HCT116 (cell line): ENCODE measurements around the gene RNF31.

Experiments used
- CEBPB ChIP-seq: IDR thresholded peaks from 2 replicates; pipeline ENCODE4 v1.6.1; 2012; ENCODE audit warnings: low read depth
- CTCF ChIP-seq, 3 experiments: fragments of 200-600 bp in 1 of 3; sonication (generic) in 1 of 3; IDR thresholded peaks in 2 of 3; conservative IDR thresholded peaks in 1 of 3; 2 replicates each; pipeline ENCODE4 v1.5.1; 2012 to 2017; ENCODE audit warnings: low read depth in 2 of 3, low read length in 2 of 3, antibody characterized with exemption in 1 of 3, borderline replicate concordance in 1 of 3, control low read depth in 1 of 3, mild to moderate bottlenecking in 1 of 3, mixed read lengths in 1 of 3, mixed run types in 1 of 3, moderate library complexity in 1 of 3; ENCODE audit not compliant: insufficient read depth in 1 of 3
- EGR1 ChIP-seq: IDR thresholded peaks from 2 replicates; pipeline ENCODE4 v1.6.1; 2012; ENCODE audit warnings: low read depth
- ELF1 ChIP-seq: IDR thresholded peaks from 2 replicates; pipeline ENCODE4 v1.6.1; 2012; ENCODE audit warnings: low read depth, borderline replicate concordance
- EZH2 ChIP-seq: fragments of 200-600 bp; sonication (generic); IDR thresholded peaks from 2 replicates; pipeline ENCODE4 v1.6.1; 2017; ENCODE audit warnings: antibody characterized with exemption, mixed run types
- EZH2phosphoT487 ChIP-seq: fragments of 200-600 bp; IDR thresholded peaks from 2 replicates; pipeline ENCODE4 v1.6.1; 2018; ENCODE audit warnings: antibody characterized with exemption, borderline replicate concordance
- JUND ChIP-seq: IDR thresholded peaks from 2 replicates; pipeline ENCODE4 v1.6.1; 2012
- MAX ChIP-seq: IDR thresholded peaks from 2 replicates; pipeline ENCODE4 v1.6.1; 2012
- POLR2A ChIP-seq: IDR thresholded peaks from 2 replicates; pipeline ENCODE4 v1.7.0; 2011; ENCODE audit warnings: borderline replicate concordance; ENCODE audit not compliant: insufficient read depth, insufficient read length; ENCODE audit errors: extremely low read depth
- POLR2AphosphoS5 ChIP-seq: IDR thresholded peaks from 2 replicates; pipeline ENCODE4 v1.6.1; 2011; ENCODE audit warnings: mild to moderate bottlenecking, low read depth, low read length, moderate library complexity
- TCF7L2 ChIP-seq: IDR thresholded peaks from 2 replicates; pipeline ENCODE4 v1.7.0; 2011; ENCODE audit warnings: borderline replicate concordance, inconsistent platforms; ENCODE audit not compliant: insufficient read depth, insufficient read length; ENCODE audit errors: extremely low read depth

- TF ChIP-seq TCF7L2 (no peak), EGR1 (no peak), EZH2phosphoT487 (no peak), MAX (no peak), CTCF (IDR thresholded peaks at IDR 0.05 in 2 of 3, conservative IDR thresholded peaks at IDR 0.05 in 1 of 3; ENCODE audit: borderline replicate concordance in 1 of 3, insufficient read depth in 1 of 3, low read depth in 2 of 3, low read length in 2 of 3) (no peak), POLR2A (no peak), CEBPB (no peak), ELF1 (no peak), JUND (no peak), POLR2AphosphoS5 (no peak), EZH2 (no peak)
Observed at GRCh38 chr14:24103451-24103850, 43.8 kb upstream of the RNF31 start.
